HG03354 (cell line): ENCODE data around the gene UBTF.
A peak's percentile ranks its signal among the peaks of the same experiment; 100 is the strongest.

Experiments
- ATAC-seq: cut with Tn5 transposase; IDR thresholded peaks from one replicate; pipeline ENCODE4 v1.9.1; 2021; ENCODE audit warnings: mild to moderate bottlenecking; ENCODE audit not compliant: unreplicated experiment, poor library complexity, severe bottlenecking

UBTF gene

GRCh38 chr17:44216694-44217093, 2.8 kb downstream of the UBTF start:
- ATAC-seq: no peak

DNA sequence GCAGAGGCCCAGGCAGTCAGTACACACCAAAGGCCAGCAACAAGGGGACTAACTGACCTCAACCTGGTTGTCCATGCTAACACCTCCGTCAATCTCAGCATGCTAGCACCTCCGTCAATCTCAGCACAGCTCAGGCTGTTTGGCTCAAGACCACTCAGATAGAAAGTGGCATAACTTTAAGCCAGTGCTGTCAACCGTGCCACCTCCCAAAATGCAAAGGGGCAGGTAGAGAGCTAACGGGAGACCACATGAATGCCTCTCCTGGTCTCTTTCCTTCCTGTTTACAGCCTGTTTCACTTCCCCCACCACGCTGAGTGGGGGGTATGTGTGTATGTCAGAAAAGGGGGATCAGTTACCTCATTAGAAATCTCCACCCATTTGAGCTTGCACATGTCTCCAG, 3.3 kb downstream of the UBTF start:
- ATAC-seq: no peak

GRCh38 chr17:44214896-44215295, 4.6 kb downstream of the UBTF start:
- ATAC-seq: no peak

DNA sequence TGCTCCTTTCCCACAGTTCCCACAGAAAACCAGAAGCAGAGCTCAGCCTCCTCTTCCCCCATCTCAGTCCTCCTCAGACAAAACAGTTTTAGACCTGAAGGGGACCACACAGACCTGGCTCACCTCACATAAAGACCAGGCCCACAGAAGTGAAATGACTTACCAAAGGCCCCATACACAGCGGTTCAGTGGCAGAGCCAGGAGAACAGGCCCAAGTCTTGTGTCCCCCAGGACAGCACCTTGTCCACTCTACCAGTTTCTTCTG, 5.3 kb downstream of the UBTF start:
- ATAC-seq: no peak

DNA sequence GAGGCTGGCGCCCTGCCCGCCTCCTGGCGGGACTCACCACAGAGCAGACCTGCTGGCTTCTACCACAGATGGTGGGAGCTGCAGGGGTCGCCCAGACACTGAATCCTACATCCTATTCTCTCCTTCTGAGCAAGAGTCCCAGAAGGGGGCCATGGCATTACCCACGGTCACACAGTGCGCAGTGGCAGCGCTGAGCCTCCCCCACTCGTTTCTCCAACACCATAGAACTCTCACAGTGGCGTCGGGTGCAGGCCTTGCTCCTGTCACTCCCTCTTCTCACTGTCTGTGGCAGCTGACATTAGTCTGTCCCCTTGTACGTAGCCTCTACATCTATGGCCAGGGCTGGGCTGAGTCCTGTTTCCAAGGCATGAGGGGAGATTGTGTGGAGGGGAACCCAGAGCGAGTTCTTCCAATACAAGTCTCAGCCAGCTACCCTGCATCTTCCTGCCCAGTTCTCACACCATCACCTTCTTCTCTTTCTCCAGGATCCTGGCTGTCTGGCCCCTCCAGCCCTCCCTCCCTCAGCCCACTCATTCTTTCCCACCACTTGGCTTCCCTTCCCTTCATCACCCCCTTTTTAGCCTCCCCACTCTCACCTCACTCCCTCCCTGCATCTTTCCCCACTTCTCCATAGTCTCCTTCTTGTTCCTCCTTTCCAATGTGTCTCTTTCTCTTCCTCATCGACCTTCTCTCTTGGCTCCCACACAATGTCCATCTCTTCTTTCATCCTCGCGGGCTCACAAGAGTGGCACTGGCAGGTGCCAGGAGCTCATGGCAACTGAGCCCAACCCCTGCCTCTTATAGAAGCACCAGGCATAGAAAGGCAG, 5.9 kb downstream of the UBTF start:
- ATAC-seq: no peak

DNA sequence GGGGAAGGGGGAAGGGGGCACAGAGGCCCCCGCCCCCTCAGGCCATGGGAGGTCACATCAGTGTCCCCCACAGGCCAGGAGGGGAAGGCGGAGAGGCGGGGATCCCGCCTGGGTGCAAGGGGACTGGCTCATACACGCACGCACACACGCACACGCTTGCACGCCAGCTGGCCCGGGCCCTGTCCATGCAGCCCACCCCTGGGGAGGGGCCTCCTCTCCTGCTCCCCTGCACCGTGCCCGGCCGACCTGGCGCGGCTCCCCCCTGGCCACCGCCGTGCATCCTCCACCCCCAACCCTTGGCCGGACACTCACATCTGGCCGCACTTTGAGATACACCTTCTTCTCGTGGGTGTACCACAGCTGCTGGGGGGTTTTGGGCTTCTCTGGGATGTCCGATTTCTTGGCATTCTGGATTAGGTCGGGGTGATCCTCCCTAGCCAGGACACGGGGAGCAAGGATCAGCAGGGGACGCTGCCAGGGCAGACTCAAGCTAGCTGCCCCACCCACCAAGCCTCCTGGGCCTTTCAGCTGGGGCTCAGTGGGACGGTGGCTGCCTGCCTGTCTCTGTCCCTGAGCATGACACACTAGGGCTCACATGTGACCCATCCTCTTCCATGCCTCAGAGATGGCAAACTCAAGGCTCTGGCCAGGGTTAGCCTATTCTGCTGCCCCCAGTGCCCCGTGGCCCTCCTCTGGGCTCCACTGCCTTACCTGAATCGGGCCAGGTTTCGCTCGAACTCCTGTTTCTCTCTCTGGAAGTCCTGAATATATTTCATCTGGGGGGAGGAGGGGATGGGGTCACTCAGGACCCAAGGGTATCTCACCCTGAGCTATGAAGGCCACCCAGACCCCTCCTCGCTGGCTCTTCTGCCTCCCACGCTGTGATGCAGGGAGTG, 6.7 kb downstream of the UBTF start:
- ATAC-seq: no peak

DNA sequence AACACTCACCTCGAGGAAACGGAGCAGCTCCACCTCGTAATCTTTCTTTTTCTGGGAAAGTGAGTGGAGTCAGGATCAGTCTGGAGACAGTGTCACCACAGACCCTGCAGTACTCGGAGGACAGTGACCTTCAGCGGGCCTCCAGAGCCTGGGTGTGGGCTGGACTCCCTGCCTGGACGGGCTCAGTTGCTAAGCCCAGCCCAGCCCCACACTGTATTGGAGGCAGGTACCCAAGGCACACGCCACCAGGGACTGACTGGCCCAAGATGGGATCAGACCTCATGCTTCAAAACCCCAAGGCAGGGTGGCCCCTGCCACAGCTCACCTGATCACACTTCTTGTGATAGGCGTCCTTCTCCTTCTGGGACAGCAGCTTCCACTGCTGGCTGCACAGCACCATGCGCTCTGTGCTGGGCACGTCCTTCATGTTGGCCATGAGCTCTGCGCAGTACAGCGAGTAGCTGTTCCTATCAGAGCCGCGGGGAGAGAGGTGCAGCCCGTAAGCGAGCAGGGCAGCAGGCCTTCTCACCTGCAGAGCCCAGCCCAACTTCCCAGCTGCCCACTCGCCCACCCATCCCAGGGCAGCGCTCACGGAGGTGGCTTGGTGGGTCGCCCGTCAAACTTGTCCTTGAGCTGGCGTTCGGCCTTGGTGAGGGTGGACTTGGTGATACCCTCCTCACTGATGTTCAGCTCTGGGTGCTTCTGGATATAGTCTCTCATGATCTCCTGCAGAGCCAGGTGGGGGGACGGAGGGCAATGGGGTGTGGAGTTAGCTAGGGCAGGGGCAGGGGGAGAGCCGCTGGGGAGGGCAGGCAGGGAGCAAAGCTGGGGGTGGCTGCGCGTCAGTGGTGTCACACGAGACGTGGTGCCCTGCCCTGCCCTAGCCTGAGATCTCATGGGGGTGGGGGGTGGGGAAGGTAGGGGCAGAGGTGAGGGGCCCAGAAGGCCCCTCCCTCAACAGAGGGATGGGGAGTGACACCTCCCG, 7.9 kb downstream of the UBTF start:
- ATAC-seq: no peak

GRCh38 chr17:44210342-44211192, 8.9 kb downstream of the UBTF start:
- ATAC-seq: peak; percentile 80

DNA sequence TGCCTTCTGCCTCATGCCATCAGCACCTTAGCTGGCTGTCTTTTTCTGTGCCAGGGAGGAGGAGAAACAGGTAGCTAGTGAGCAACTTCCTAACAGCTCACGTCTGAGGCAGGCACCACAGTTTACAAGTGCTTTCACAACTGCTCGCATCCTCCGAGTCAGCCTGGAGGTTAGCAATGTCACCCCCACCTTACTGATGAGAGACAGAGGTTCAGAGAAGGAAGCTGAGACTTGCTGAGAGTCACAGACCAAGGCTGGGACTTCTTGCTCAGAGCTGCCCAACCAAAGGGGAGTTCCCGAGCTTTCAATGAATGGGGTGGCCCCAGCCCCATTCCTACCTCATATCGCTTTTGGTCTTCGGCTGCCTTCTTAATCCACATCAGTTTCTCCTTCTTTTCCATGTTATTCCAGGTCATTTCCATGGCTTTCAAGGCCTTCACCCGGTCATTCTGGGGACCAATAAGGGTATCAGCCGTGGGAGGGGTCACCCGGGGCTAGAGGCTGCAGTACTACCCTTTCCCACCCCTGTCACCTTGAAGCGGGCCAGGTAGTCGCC, 9.6 kb downstream of the UBTF start:
- no peak for ATAC-seq

DNA sequence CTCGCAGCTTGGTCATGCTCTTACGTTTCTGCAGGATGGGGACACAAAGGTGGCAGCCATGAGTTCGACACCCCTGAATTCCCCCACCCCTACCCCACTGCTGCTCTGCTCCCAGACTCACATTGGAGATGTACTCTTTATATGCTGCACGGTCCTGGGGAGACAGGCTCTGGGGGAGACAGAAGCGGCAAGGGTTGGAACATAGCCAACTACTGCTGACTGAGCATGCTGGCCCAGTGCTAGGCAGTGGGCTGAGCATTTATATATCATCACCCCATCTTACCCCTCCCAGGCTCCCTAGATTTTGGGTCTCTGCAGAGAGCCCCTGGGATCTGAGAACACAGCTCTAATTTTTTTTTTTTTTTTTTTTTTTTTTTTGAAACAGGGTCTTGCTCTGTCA, 11.7 kb downstream of the UBTF start:
- ATAC-seq: no peak

DNA sequence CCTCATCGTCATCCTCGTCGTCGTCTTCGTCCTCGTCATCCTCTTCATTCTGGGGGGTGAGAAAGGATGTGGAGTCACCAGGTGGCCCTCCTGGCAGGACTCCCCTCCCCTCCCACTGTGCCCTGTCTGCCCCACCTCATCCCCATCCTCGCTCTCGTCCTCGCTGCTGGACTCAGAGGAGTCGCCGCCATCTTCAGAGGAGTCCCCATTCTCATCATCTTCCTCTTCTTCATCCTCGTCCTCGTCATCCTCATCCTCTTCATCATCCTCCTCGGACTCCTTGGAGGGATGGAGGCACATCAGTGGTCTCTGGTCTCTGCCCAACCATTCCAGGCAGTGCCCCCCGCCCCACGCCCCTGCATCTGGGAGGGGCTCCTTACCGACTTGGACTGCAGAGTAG, 12.2 kb downstream of the UBTF start:
- ATAC-seq: no peak

GRCh38 chr17:44206825-44207155, 12.7 kb downstream of the UBTF start:
- no peak for ATAC-seq

- ATAC-seq: no peak
Measured at GRCh38 chr17:44205962-44206824, 13.3 kb downstream of the UBTF start.

GRCh38 chr17:44204441-44204882, 15.0 kb downstream of the UBTF start:
- ATAC-seq: no peak

GRCh38 chr17:44203731-44204440, 15.6 kb downstream of the UBTF start:
- ATAC-seq: no peak

DNA sequence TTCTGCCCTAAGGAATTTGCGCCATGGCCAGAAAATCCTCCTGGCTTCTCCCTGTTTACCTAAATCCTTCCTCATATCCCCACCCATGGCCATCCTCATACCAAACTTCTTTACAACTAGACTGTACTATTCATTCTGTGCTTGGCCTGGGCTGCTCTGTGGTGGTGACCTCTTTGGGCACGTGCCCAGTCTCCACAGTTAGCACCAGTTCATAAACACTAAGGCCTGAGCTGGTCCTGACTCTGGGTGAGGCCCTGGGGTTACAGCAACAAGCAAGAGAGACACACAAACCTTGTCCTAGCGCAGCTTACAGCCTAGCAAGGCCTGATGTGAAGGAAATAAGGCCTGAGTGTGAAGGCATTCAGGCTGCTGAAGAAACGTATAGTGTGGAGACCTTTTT, 16.7 kb downstream of the UBTF start:
- ATAC-seq: no peak

DNA sequence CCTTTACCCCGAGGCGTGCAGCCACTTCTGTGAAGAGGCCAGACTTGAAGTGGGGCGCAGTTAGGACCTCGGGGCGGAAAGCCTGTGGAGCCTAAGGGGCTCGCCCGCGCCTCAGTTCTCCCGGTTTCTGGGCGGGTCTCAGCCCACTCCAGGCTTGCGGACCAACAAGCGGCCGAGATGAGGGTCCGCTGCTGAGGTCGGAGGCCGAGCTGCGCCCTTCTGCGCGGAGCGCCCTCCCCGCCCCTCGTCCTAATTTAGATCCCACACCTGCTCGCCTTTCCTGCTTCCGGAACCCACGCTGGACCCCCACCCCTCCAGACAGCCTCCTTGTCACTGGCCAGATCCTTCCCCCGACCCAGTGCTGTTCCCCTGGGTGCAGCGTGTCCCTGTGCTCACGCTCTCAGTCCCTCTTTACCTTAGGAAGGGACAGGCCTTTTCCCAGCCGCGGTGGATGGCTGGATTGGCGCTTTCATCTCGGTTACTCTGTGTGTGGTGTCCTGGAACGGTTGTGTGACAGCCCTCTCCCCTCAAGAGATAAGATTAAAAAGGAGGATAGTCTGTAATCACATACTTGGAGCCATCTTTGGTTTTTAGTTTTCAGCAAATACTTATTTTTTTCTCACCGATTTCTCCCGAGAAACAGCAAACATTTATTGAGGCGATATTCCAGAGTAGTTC, 18.9 kb downstream of the UBTF start:
- ATAC-seq: no peak
